Measurements from ENCODE around the gene ZNF316.
"Not testable (repeated sequence)": the region's sequence is repeated elsewhere in the genome, so short reads cannot be mapped to it uniquely, and the experiment has no call there.

ZNF316 gene

GRCh38 chr7:6656413-6656812 lies 19.3 kb downstream of the ZNF316 start:
- H3K36me3 ChIP-seq (ENCODE audit: insufficient read depth), result no peaks in the 10 kb centered on the region; the same call in 1 of the 2 replicates
- H4K20me1 ChIP-seq (ENCODE audit: insufficient read depth), result no peaks in the 10 kb centered on the region
- H3K4me1 ChIP-seq (ENCODE audit: low read depth, poor library complexity, severe bottlenecking), result no peaks in the 10 kb centered on the region
- H3K4me2 ChIP-seq, result no peak overlapping the region
- no peak overlapping the region for H3K4me3 ChIP-seq (IDR thresholded peaks at IDR 0.05; ENCODE audit: insufficient read depth, low read depth, low read length)
- H3K9ac ChIP-seq, result no peak overlapping the region
- no peak for TF ChIP-seq CTCF (conservative IDR thresholded peaks at IDR 0.05; ENCODE audit: low read depth, low read length)
- no peak overlapping the region for H2AFZ ChIP-seq (ENCODE audit: low read depth)
- H3K27me3 ChIP-seq (ENCODE audit: insufficient read depth, low read depth), result no peaks in the 10 kb centered on the region
- H3K79me2 ChIP-seq (ENCODE audit: insufficient read depth, low read depth), result no peaks in the 10 kb centered on the region
- no peak overlapping the region for H3K27ac ChIP-seq

GRCh38 chr7:6658618-6659345 lies 21.7 kb downstream of the ZNF316 start:
- Histone ChIP-seq H3K27me3 (ENCODE audit: insufficient read depth, low read depth) (no peaks in the 10 kb centered on the region), H3K27ac (no peak overlapping the region), H3K9ac (no peak overlapping the region), H3K79me2 (ENCODE audit: insufficient read depth, low read depth) (no peaks in the 10 kb centered on the region), H3K4me1 (ENCODE audit: low read depth, poor library complexity, severe bottlenecking) (no peaks in the 10 kb centered on the region), H2AFZ (ENCODE audit: low read depth) (no peak overlapping the region), H4K20me1 (ENCODE audit: insufficient read depth) (no peaks in the 10 kb centered on the region), H3K36me3 (ENCODE audit: insufficient read depth) (no peaks in the 10 kb centered on the region), H3K4me2 (no peak overlapping the region), H3K4me3 (IDR thresholded peaks at IDR 0.05; ENCODE audit: insufficient read depth, low read depth, low read length) (no peak overlapping the region)
- no peak for TF ChIP-seq CTCF (conservative IDR thresholded peaks at IDR 0.05; ENCODE audit: low read depth, low read length)

- H3K4me1 ChIP-seq (ENCODE audit: low read depth, poor library complexity, severe bottlenecking); H3K27me3 ChIP-seq (ENCODE audit: insufficient read depth, low read depth); H3K4me3 ChIP-seq (IDR thresholded peaks at IDR 0.05; ENCODE audit: insufficient read depth, low read depth, low read length): not testable (repeated sequence)
Observed at GRCh38 chr7:6670851-6671250, 33.7 kb downstream of the ZNF316 start.

GRCh38 chr7:6675807-6676405 lies 38.8 kb downstream of the ZNF316 start:
- no peak overlapping the region for H3K4me3 ChIP-seq (IDR thresholded peaks at IDR 0.05; ENCODE audit: insufficient read depth, low read depth, low read length)
- H4K20me1 ChIP-seq (ENCODE audit: insufficient read depth), result no peaks in the 10 kb centered on the region
- H3K79me2 ChIP-seq (ENCODE audit: insufficient read depth, low read depth), result no peaks in the 10 kb centered on the region
- H2AFZ ChIP-seq (ENCODE audit: low read depth), result no peak overlapping the region
- H3K27me3 ChIP-seq (ENCODE audit: insufficient read depth, low read depth), result no peaks in the 10 kb centered on the region
- H3K9ac ChIP-seq, result no peak overlapping the region
- H3K4me1 ChIP-seq (ENCODE audit: low read depth, poor library complexity, severe bottlenecking), result no peaks in the 10 kb centered on the region
- TF ChIP-seq CTCF (conservative IDR thresholded peaks at IDR 0.05; ENCODE audit: low read depth, low read length), result no peak
- no peak overlapping the region for H3K4me2 ChIP-seq
- no peaks in the 10 kb centered on the region for H3K36me3 ChIP-seq (ENCODE audit: insufficient read depth)
- H3K27ac ChIP-seq, result no peak overlapping the region

More at GRCh38 chr7:6670851-6671250, 33.7 kb downstream of the ZNF316 start:
- not testable (repeated sequence) for H2AFZ ChIP-seq (ENCODE audit: low read depth); H3K36me3 ChIP-seq (ENCODE audit: insufficient read depth); H3K4me2 ChIP-seq; H3K27ac ChIP-seq; H3K9ac ChIP-seq; H3K79me2 ChIP-seq (ENCODE audit: insufficient read depth, low read depth); H4K20me1 ChIP-seq (ENCODE audit: insufficient read depth)

- Histone ChIP-seq H4K20me1 (ENCODE audit: insufficient read depth) (no peaks in the 10 kb centered on the region), H2AFZ (ENCODE audit: low read depth) (no peak overlapping the region), H3K4me3 (IDR thresholded peaks at IDR 0.05; ENCODE audit: insufficient read depth, low read depth, low read length) (no peak overlapping the region), H3K36me3 (ENCODE audit: insufficient read depth) (no peaks in the 10 kb centered on the region), H3K79me2 (ENCODE audit: insufficient read depth, low read depth) (no peaks in the 10 kb centered on the region), H3K9ac (no peak overlapping the region), H3K4me2 (no peak overlapping the region), H3K27me3 (ENCODE audit: insufficient read depth, low read depth) (no peaks in the 10 kb centered on the region), H3K4me1 (ENCODE audit: low read depth, poor library complexity, severe bottlenecking) (no peaks in the 10 kb centered on the region), H3K27ac (no peak overlapping the region)
- no peak for TF ChIP-seq CTCF (conservative IDR thresholded peaks at IDR 0.05; ENCODE audit: low read depth, low read length)
Observed at GRCh38 chr7:6680146-6680545, 43.0 kb downstream of the ZNF316 start.
